MM.1S (cell line): ENCODE results near the gene GP5.

ENCODE experiments used
- DNase-seq: peaks from one replicate; pipeline ENCODE4 v3.0.0-alpha.2; 2015
- H2AFZ ChIP-seq: fragments of 300-600 bp; sonication (generic); 2 replicates; pipeline ENCODE4 v1.6.0; 2016; ENCODE audit warnings: antibody characterized with exemption, low read length
- H3F3A ChIP-seq: fragments of 300-600 bp; sonication (generic); 2 replicates; pipeline ENCODE4 v1.6.1; 2016; ENCODE audit warnings: mild to moderate bottlenecking, antibody characterized with exemption, low read length, moderate library complexity, mixed read lengths; ENCODE audit not compliant: insufficient read depth
- H3K27ac ChIP-seq: fragments of 300-600 bp; sonication (generic); 2 replicates; pipeline ENCODE4 v1.5.1; 2016; ENCODE audit warnings: mild to moderate bottlenecking, low read length
- H3K27me3 ChIP-seq: fragments of 300-600 bp; sonication (generic); replicated peaks from 2 replicates; pipeline ENCODE4 v1.6.0; 2016; ENCODE audit warnings: low read length; ENCODE audit not compliant: insufficient read depth
- H3K36me3 ChIP-seq: fragments of 300-600 bp; sonication (generic); replicated peaks from 2 replicates; pipeline ENCODE4 v1.6.1; 2016; ENCODE audit warnings: mild to moderate bottlenecking, low read length, mixed read lengths; ENCODE audit not compliant: insufficient read depth
- H3K4me1 ChIP-seq: fragments of 300-600 bp; sonication (generic); 2 replicates; pipeline ENCODE4 v1.6.1; 2016; ENCODE audit warnings: low read length, mixed read lengths
- H3K4me2 ChIP-seq: fragments of 300-600 bp; sonication (generic); 2 replicates; pipeline ENCODE4 v1.6.0; 2016; ENCODE audit warnings: low read depth, low read length
- H3K4me3 ChIP-seq: fragments of 300-600 bp; sonication (generic); 2 replicates; pipeline ENCODE4 v1.5.1; 2016; ENCODE audit warnings: low read length, mixed read lengths
- H3K79me2 ChIP-seq: fragments of 300-600 bp; sonication (generic); 2 replicates; pipeline ENCODE4 v1.6.1; 2016; ENCODE audit warnings: mixed run types, low read length, mixed read lengths
- H3K9ac ChIP-seq: fragments of 300-600 bp; sonication (generic); 2 replicates; pipeline ENCODE4 v1.6.1; 2016; ENCODE audit warnings: low read length, mixed read lengths
- H3K9me2 ChIP-seq: fragments of 300-600 bp; sonication (generic); replicated peaks from 2 replicates; pipeline ENCODE4 v1.6.1; 2016; ENCODE audit warnings: mild to moderate bottlenecking, low read length, mixed read lengths; ENCODE audit not compliant: insufficient read depth
- H3K9me3 ChIP-seq: fragments of 300-600 bp; sonication (generic); replicated peaks from 2 replicates; pipeline ENCODE4 v1.6.1; 2016; ENCODE audit warnings: mild to moderate bottlenecking, low read length, mixed read lengths; ENCODE audit not compliant: insufficient read depth
- H4K20me1 ChIP-seq: fragments of 300-600 bp; sonication (generic); 2 replicates; pipeline ENCODE4 v1.6.1; 2016; ENCODE audit warnings: mild to moderate bottlenecking, low read length, moderate library complexity, mixed read lengths; ENCODE audit not compliant: insufficient read depth
- EZH2 ChIP-seq: fragments of 300-600 bp; sonication (generic); optimal IDR thresholded peaks from 2 replicates; pipeline ENCODE3; 2017; ENCODE audit warnings: low read depth, mild to moderate bottlenecking, antibody characterized with exemption, low read length, mixed read lengths
- EZH2phosphoT487 ChIP-seq: fragments of 300-600 bp; sonication (generic); IDR thresholded peaks from 2 replicates; pipeline ENCODE4 v1.6.1; 2018; ENCODE audit warnings: antibody characterized with exemption, low read length
- TF ChIP-seq, protein P1 (sequence below): fragments of 300-600 bp; sonication (generic); IDR thresholded peaks from 2 replicates; pipeline ENCODE4 v1.5.1; 2016; ENCODE audit warnings: antibody characterized with exemption, low read length, mixed read lengths

Gene GP5

GRCh38 chr3:194364652-194365434 is 34.2 kb downstream of the GP5 start:
- Histone ChIP-seq H3K36me3 (no peaks in the 10 kb centered on the region), H3K4me1 (no peaks in the 10 kb centered on the region), H4K20me1 (no peaks in the 10 kb centered on the region), H3K4me3 (no peak overlapping the region), H3K9me2 (no peaks in the 10 kb centered on the region), H3K4me2 (no peak overlapping the region), H3K9ac (no peak overlapping the region), H2AFZ (no peak overlapping the region), H3K27ac (no peak overlapping the region), H3K79me2 (no peaks in the 10 kb centered on the region), H3K27me3 (peaks cover 27% of the 10 kb centered on the region), H3F3A (no peaks in the 10 kb centered on the region), H3K9me3 (no peaks in the 10 kb centered on the region)
- no peak for DNase-seq
- TF ChIP-seq EZH2phosphoT487 (no peak), EZH2 (no peak)
- TF ChIP-seq, protein P1, sequence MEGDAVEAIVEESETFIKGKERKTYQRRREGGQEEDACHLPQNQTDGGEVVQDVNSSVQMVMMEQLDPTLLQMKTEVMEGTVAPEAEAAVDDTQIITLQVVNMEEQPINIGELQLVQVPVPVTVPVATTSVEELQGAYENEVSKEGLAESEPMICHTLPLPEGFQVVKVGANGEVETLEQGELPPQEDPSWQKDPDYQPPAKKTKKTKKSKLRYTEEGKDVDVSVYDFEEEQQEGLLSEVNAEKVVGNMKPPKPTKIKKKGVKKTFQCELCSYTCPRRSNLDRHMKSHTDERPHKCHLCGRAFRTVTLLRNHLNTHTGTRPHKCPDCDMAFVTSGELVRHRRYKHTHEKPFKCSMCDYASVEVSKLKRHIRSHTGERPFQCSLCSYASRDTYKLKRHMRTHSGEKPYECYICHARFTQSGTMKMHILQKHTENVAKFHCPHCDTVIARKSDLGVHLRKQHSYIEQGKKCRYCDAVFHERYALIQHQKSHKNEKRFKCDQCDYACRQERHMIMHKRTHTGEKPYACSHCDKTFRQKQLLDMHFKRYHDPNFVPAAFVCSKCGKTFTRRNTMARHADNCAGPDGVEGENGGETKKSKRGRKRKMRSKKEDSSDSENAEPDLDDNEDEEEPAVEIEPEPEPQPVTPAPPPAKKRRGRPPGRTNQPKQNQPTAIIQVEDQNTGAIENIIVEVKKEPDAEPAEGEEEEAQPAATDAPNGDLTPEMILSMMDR: no peak

DNA sequence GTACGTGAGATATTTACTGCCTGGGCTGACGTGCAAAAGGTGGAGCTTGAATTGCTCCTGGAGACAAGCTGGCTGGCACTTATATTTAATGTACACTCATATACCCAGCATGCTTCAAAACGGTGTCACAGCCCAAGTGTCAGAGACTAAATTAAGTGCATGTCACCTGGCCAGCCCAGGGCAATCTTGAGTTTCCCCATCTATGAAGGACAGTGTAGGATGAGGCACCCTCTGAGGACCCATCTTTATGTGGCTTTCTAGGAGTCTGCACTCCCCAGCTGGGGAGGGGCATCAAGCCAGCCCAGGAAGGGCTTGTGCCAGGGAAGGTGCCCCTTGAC is 34.8 kb downstream of the GP5 start:
- no peaks in the 10 kb centered on the region for H3K36me3 ChIP-seq
- no peaks in the 10 kb centered on the region for H3F3A ChIP-seq
- TF ChIP-seq EZH2phosphoT487 (no peak), EZH2 (no peak)
- TF ChIP-seq, protein P1: no peak
- no peaks in the 10 kb centered on the region for H4K20me1 ChIP-seq
- no peak overlapping the region for H3K4me3 ChIP-seq
- DNase-seq: no peak
- no peaks in the 10 kb centered on the region for H3K4me1 ChIP-seq
- no peaks in the 10 kb centered on the region for H3K9me2 ChIP-seq
- no peaks in the 10 kb centered on the region for H3K9me3 ChIP-seq
- H3K79me2 ChIP-seq: no peaks in the 10 kb centered on the region
- no peak overlapping the region for H3K27ac ChIP-seq
- no peak overlapping the region for H2AFZ ChIP-seq
- no peak overlapping the region for H3K9ac ChIP-seq
- peaks cover 23% of the 10 kb centered on the region for H3K27me3 ChIP-seq
- no peak overlapping the region for H3K4me2 ChIP-seq

DNA sequence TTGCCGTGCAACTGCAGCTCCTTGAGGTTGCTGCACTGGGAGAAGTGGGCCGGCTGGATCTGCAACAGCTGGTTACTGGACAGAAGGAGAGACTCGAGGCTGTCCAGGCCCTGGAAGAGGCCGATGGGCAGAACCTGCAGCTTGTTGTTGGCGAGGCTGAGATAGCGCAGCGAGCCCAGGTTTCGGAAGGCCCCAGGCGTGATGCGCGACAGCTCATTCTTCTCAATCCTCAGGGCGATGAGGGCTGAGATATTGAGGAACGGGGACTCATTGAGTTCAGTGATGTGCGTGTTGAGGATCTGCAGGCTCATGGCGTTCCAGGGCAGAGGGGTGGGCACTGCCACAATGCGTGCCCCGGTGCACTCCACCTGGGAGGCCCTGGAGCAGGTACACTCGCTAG is 38.5 kb downstream of the GP5 start:
- no peaks in the 10 kb centered on the region for H3K79me2 ChIP-seq
- H3K9me2 ChIP-seq: no peaks in the 10 kb centered on the region
- no peaks in the 10 kb centered on the region for H3K4me1 ChIP-seq
- no peak overlapping the region for H3K4me3 ChIP-seq
- no peaks in the 10 kb centered on the region for H3F3A ChIP-seq
- DNase-seq: no peak
- H2AFZ ChIP-seq: no peak overlapping the region
- no peaks in the 10 kb centered on the region for H4K20me1 ChIP-seq
- H3K9ac ChIP-seq: no peak overlapping the region
- no peaks in the 10 kb centered on the region for H3K9me3 ChIP-seq
- no peak overlapping the region for H3K27ac ChIP-seq
- H3K27me3 ChIP-seq: peaks cover 29% of the 10 kb centered on the region
- no peaks in the 10 kb centered on the region for H3K36me3 ChIP-seq
- H3K4me2 ChIP-seq: no peak overlapping the region
- TF ChIP-seq EZH2phosphoT487 (no peak), EZH2 (no peak)
- TF ChIP-seq, protein P1: no peak
